Hypothalamus (tissue), 51 donors: ENCODE data around the gene RUNX2.
A peak's percentile ranks its signal among the peaks of the same experiment; 100 is the strongest.

Source experiments
- DNase-seq, 51 donors: peaks; one replicate each; lab custom pipeline; 2025; lab: John Stamatoyannopoulos, UW

RUNX2 gene

DNA sequence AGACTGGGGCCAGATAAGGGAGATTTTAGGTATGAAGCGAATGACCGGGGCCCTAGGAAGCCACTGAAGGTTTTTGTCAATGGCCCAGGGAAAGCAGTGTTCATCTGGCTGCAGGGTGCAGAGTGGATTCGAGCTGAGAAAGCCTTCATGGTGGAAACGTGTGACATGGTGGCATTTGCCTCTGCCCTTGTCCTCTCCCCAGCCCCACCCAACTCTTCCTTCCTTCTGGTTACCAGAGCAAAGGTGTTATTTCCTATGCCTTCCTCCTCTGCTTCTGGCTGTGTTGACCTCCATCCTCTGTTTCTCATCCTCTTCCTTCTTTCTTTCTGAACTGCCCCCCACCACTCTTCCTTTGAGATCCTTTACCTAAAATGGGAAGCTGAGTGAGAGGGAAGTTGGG, 244.7 kb downstream of the RUNX2 start:
- DNase-seq: no peak

DNA sequence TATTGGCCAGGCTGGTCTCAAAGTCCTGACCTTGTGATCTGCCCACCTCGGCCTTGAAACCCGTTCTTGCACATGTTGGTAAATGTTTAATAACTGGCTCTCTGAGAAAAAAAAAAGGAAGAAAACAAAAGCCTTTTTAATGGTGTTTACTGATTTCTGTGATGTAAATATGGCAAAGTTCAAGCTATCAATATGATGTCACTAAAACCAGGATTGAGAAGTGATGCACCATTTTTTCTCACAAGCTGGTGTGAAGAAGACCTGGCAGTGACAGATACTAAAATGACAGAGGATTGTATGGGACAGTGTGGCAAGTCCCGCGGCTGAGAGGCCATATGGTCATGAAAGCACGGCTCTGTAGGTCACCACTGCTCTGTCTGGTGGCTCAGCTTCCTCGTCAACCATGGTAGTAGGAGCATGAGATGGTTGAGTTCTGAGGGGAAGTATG, 245.9 kb downstream of the RUNX2 start:
- DNase-seq: no peak

DNA sequence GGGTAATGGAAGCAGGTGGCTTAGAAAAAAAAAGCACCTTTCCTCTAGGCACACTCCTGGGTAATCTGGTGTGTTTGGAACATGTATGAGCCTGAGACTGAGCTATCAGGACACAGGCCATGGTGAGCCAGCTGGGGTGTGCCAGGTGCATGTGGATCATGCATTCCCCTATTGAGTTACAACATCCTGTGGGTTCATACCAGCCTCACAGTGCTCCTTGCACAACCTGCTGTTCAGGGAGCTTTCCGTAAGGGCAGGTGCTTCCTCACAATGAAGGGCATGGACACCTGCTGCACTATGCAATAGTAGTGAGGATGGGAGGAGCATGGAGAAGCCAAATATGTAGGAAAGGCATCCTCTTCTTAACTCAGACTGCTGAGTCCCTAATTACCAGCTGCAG, 246.8 kb downstream of the RUNX2 start:
- no peak for DNase-seq

DNA sequence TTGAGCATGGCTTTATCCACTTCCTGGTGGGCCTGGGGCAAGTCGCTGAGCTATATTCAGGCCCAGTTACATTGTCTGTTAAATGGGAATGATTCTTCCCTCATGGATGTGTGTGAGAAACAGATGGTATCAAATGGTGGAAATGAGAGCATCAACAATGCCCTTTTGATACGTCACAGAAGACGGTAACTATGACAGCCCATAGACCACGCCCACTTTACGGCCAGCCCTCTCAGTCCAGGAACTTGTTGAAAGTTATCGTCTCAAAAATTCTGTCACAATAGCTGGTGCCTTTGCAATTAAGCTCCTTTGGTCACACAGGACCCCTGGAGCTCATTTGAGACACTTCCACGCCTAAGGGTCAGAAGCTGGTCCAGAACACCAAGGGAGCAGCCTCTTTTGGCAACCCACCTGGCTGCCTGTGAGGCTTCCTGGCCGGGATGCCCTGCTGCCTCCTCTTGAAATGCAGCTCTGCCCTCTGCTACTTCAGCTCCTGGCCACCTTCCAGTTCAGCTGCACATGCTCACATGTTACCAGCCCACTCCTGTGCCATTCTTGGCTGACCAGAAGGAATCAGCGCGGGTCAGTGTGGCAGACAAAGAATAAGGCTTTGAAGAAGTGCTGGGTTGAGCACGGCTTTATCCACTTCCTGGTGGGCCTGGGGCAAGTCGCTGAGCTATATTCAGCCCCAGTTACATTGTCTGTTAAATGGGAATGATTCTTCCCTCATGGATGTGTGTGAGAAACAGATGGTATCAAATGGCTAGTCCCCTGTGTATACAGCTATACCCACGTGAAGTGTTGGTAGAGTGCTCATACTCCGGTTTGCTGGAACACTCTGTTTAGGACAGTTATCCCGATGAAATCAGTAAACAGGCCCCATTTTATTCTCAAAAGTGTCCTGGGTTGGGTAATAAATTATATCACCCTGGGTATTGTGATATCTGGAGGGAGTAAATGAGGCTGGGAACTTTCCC, 248.8 kb downstream of the RUNX2 start:
- DNase-seq: peak in 18 of 51 donors; percentile 5 to 60 (median 16)

DNA sequence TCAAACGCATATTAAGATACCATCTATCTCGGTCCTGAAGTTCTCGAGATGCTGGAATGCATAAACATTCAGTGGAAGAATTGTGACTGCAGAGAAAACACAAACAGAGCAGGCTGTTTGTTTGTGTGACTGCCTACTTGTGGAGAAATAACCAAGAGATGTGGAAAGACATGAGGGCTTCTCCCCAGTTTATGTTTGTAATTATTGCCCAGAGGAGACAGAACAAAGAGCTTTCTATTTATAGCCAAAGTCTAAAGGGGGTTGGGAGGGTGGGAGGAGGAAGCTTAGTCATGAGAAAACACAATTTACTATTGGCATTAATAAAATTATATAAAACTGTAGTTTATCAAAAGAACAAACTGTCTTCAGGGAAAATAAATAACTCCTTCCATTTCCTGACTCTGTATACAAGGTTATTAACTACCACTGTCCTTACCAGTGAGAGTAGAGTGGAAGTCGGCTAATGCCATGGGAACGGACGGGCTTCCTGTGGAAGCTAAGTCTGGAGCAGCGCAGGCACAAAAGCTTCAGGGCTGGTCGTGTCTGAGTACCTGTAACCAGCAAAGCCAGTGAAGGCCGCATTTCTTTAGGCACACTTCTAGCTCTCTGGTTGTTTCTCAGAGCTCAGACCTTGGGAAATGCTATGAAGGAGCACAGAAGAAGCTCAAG, 249.8 kb downstream of the RUNX2 start:
- no peak for DNase-seq

DNA sequence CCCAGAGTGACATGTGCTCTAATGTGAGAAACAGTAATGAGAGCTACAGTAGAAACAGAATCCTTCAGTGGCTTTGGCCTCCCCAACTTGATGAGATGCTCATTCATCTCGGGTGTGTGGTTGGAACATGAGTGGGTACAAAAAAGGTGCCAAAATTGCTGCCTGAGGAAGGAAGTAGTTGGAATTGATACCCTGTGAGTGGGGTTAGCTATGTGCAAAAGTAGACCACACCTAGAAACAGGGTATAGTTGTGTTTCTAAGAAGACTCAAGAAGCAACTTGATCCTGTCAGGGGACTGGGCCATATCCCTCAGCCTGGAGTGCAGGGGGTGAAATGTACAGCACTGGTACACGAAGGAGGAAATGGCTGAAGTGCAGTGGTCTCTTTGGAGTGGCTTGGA, 256.0 kb downstream of the RUNX2 start:
- DNase-seq: no peak

DNA sequence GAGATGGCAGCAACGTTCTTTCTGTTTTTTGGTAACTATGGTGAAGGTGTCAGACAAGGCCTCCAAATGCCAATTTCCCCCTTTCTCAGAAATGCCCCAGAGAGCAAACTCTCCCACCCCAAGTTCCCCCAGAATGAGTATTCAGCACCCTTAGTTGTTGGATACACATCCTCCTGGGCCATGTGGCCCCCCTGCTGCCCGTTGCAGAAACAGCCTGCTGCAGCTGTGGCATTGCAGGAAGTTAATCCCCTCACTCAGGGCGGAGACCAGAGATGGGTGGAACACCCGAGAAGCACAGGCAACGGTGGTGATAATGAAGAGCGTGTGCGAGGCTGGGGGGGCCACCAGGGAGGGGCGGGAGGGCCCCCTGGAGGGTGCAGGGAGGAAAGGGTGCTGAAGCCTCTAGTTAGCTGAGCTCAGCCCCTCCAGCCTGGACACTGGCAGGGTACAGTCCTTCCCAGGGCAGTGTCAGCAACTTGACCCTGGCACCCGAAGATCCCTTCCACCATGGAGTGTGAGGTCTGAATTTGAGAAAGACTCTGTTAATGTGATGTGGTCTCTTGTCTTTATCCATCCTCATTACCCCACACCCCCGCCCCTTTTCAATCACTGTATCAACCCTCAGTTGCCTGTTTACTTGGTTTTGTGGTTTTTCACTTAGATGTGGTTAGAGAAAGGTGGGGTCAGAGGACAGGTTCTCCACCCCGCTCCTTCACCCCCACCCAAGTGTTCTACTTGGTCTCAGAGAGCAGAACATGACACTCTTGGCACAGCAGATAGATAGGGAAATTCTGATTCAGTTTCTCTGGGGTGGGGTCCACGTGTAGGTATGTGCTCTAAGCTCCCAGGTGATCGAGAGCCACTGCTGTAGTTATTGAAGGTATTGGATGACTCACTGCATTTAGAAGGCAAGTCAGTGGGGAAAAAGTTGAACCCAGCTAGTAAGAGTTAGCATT, 258.4 kb downstream of the RUNX2 start:
- no peak for DNase-seq

DNA sequence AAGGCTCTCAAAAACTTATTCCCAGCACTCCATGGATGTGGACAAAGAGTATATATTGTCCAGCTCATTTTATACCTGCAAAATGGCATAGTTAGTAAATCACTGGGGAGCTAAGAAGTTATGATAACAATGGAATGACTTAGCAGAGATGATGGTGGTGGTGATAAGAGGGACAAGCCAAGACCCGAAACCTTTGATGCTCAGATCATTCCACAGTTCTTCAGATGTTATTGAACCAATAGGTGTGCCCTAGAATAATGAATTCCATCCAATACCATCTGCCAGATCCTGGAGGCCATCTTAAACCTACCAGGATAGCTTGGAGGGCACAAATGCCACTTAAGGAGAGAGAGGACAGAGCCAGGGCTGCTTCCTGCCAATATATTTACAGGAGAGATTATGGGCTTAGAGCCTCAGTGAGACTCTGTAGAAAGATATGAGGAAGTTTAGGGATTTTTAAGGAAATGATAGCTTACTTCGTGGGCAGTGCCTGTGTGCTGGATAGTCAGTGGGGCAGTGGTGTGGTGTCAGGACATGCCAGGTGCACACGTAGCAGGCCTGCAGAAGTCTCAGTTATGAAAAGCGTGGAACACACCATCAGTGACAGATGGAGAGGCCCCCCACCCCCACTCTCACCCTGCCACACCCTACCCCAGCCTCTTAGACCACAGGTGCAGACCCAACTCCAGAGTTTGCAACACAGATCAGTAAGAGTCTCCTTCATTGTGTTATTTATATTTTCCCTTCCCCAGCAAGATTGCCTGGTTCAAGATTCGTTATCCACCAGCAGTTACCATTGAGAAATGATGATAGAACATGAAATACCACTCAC, 259.3 kb downstream of the RUNX2 start:
- DNase-seq: no peak

DNA sequence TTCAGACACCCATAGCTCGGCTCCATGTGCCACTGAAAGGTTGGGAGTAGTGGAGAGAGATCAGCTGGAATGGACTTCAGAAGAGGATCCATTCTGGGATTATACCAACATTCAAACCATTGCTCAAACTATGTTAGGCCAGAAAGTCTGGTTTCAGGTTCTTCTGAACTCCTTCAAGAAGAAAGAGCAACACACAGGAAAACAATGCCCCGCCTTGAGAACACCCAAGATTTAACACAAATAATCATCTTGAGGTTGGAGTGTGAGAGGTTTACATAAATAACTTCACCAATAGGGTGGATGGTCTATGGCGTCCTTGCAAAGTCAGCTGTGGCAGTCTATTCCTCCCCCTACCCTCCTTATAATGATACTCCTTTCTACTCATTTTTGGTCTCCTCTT, 261.2 kb downstream of the RUNX2 start:
- DNase-seq: no peak

DNA sequence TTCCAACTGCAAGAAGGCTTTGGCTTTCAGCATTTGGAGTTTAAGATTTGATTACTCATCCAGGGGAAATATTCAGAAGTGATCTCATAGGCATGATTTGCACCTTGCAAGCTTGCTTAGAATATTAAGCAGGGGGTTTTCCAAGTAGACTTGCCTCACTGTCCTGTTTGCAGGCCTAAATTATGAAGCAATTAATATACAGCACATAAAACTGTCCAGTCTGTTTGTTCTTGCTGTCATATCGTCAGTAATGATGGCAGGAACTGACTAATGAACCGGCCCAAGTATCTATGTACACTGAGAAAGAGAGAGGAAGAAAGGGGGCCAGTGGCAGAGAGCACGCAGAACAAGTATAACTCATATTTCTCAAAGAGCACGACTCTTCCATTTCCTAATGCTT, 262.1 kb downstream of the RUNX2 start:
- no peak for DNase-seq

DNA sequence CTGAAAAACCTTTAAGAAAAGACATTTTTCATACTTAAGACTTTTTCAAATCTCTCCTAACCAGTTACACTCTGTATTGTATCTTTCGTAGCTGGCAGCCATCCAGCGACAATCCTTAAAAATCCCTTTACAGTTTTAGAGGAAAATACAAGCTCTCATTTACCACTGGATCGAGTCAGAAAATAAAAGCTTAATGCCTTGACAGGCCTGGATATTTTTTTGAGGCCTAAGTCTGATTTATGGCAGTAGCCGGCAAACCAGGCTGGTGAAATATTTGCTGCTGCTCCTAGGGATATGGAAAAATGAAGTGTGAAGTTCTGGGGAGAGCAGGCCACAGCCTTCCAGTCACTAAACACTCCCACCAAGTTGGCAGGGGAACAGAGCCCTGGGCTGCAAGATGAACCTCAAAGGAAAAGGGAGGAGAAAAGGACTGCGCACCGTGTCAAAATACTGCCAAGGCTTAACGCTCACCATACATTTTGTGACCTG, 262.6 kb downstream of the RUNX2 start:
- no peak for DNase-seq

DNA sequence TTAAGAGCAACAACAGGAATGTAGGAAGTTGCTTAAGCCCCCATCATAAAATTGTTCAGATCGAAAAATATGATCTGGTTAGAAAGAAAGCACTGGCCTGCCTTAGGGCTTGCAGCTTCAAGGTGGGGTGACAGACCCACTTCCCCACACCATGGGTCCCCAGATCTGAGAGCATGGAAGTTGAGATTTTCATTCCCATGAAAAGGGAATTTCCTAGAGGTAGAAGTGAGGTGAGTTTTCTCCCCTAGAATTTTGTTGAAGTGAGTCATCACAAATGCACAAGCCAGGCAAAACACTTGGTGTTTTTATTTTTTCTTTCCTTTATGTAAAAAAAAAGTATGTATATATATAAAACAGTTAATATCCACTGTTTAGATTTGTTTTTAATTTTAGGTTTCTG, 263.2 kb downstream of the RUNX2 start:
- DNase-seq: no peak

DNA sequence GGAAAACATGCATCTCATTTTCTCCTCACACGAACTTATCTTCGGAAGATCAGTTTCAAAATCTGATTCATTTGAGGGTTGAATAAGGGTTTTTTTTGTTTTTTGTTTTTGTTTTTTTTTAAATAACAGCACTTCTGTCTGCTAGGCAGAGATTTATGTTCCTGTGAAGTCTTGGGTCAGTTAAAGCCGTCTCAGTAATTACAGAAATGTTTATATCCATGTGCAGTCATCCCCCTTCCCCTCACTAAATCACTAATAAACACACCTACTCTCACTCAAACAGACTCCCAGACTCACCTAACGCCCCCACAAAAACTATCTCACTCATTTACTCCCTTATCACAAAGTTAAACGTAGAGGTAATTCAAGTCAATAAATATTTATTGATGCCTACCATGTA, 263.8 kb downstream of the RUNX2 start:
- no peak for DNase-seq

DNA sequence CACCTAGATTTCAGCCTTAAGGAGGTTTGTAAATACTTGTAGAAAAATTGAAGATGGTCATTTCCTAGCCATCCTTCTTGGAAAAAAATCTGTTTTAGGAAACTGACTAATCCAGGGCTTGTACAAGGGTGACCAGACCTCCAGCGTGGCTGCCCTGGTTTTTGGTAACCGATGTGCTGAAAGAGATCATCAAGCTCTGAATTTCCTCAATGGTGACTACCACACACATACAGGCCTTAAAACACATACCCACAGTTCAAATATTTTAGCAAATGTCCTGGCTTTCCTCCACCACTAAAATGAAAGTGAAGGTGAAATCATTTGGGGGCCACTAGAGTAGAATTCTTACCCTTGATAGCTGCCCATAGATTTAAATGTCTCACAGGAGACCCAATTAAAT, 264.9 kb downstream of the RUNX2 start:
- no peak for DNase-seq

DNA sequence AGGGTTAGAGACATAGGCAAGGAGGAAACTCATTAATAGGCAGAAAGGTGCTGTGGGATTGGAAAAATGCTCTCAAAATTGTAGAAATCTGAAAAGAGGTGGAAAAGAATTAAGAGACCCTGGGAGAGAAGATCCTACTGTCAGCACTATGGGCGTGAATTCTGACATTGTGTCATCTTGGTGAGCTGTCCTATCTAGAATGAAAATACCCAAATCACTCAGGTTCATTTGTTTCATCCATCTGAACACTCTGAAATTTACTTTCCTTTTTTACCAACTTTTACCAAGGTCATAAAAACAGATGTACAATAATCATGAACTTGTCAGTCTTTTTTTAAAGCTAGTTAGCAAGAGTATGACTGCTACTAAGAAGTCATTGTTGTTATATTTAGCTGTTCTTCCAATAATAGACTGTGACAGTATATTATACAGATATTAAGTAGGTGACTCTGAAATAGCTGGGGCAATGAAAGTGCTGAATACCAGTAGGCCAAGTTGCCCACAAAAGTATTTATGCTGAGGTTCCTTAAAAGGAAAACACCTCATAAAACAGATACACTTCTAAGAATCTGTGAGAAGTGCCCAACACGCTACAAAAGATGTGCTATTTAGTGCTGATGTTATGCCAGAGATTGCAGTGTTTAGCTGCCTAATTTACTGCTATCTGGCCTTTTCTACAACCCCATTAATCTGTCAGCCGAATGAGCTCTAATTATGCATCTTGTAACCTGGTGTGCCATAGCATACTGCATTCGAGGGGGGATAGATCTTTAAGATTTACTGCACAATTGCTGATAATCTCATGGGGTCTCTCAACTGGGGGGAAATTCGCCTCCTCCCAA, 267.1 kb downstream of the RUNX2 start:
- no peak for DNase-seq

DNA sequence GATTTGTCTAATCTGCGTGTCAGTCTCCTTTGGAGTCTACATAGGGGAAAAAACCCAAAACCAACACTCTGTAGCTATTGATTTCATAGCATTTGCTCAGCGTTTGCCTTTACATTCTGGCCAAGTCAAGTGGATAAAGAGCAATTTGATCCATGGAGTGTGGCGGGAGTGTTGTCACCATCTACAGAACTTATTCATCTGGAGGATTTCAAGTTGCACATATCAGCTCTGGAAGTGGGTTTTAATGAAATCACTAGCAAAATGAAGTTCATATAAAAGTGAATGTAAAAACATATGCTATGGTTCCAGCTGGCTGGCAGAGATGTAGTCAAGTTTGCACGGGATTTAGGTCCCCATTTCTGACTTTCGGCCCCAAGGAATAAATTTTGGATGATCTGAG, 269.3 kb downstream of the RUNX2 start:
- no peak for DNase-seq

DNA sequence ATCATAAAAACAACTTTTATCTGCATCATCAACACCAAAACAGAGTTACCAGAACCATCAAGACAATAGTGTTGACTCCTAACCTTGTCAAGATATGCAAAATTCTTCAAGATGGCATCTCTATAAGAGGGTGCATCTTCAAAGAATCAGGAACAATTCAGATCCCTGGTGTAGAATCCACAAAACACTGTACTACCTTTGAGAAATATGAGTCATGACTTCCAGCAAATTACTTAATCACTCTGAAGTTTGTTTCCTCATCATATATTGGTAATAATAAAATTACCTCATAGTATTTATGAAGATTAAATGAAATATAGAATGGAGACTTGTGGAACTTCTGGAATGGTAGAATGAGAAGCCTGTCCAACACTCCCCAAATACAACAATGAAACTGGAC, 270.9 kb downstream of the RUNX2 start:
- DNase-seq: no peak

DNA sequence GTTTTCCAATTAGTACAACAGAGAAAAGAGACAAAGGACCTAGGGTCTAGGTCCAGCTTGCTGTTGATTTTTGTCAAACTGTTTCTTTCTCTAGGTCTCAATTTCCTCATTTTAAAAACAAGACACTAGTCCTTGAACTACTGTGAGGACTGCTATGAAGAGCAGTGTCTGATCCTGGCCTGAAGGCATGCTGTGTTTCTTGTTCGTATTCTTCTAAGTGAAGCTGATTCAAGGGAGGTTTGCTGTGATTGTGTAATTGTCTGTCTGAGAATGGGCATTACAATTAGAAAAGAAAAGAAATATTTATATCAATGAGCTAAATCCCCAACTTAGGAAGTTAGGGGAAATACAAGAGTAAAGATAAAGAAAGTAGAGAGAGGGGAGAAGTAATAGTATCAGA, 277.8 kb downstream of the RUNX2 start:
- DNase-seq: no peak
